AG04449 (cell line): ENCODE measurements around the gene DNAH1.

Experiments used
- CTCF ChIA-PET: fragments of 350-600 bp; formaldehyde crosslinking; extraction: SDS; loops from one replicate; lab custom pipeline; 2021; ENCODE audit warnings: antibody characterized with exemption; lab: Yijun Ruan, JAX
- POLR2A ChIA-PET: fragments of 400-600, 350-600 bp; formaldehyde crosslinking; extraction: SDS; loops from one replicate; lab custom pipeline; 2020; ENCODE audit warnings: antibody characterized with exemption, inconsistent platforms; lab: Yijun Ruan, JAX
- DNase-seq: peaks from one replicate; pipeline ENCODE4 v3.0.0-alpha.2; 2010; ENCODE audit warnings: low read depth, low spot score
- H3K4me3 ChIP-seq: 2 replicates; pipeline ENCODE4 v1.5.1; 2011; ENCODE audit warnings: low read depth, mild to moderate bottlenecking, control low read depth, low read length
- CTCF ChIP-seq: IDR thresholded peaks from one replicate; pipeline ENCODE4 v1.5.1; 2011; ENCODE audit warnings: mild to moderate bottlenecking, moderate library complexity, low read length, control low read depth, inconsistent platforms; ENCODE audit not compliant: insufficient read depth; ENCODE audit errors: missing control alignments

Gene DNAH1

GRCh38 chr3:52383446-52383845, 67.3 kb downstream of the DNAH1 start:
- TF ChIP-seq CTCF, result no peak
- no peak overlapping the region for H3K4me3 ChIP-seq
- no peak for DNase-seq
- POLR2A ChIA-PET, result no interaction called here
- CTCF ChIA-PET, result interaction anchor here (0.9 to 4.1 kb wide), 6 partner anchors 10 to 162 kb away, joined by 3 to 32 read pairs (median 4); no protein-coding TSS in a partner anchor

- H3K4me3 ChIP-seq, result no peak overlapping the region
- CTCF ChIA-PET, result interaction anchor here (0.6 to 4.1 kb wide), 16 partner anchors 11 to 163 kb away, joined by 3 to 32 read pairs (median 6); partner anchors contain the start of gene SEMA3G
- TF ChIP-seq CTCF, result no peak
- no peak for DNase-seq
- POLR2A ChIA-PET, result no interaction called here
Measured at GRCh38 chr3:52384019-52384761, 68.1 kb downstream of the DNAH1 start.

GRCh38 chr3:52385157-52385556, 69.0 kb downstream of the DNAH1 start:
- peak; percentile 70 for TF ChIP-seq CTCF
- DNase-seq, result no peak
- CTCF ChIA-PET, result interaction anchor here (0.8 to 4.1 kb wide), 16 partner anchors 8 to 164 kb away, joined by 3 to 32 read pairs (median 6); no protein-coding TSS in a partner anchor

GRCh38 chr3:52387481-52387880, 71.4 kb downstream of the DNAH1 start:
- TF ChIP-seq CTCF, result no peak
- ChIA-PET CTCF (interaction anchor here (1.0 to 1.1 kb wide), 2 partner anchors 11 to 12 kb away, joined by 3 read pairs; no protein-coding TSS in a partner anchor), POLR2A (no interaction called here)
- DNase-seq, result no peak
- H3K4me3 ChIP-seq, result no peak overlapping the region

More at GRCh38 chr3:52385157-52385556, 69.0 kb downstream of the DNAH1 start:
- POLR2A ChIA-PET, result no interaction called here
- no peak overlapping the region for H3K4me3 ChIP-seq

GRCh38 chr3:52388348-52388821, 72.3 kb downstream of the DNAH1 start:
- ChIA-PET CTCF (interaction anchor here (1.0 to 1.8 kb wide), 8 partner anchors 8 to 385 kb away, joined by 3 to 7 read pairs (median 4); no protein-coding TSS in a partner anchor), POLR2A (no interaction called here)
- no peak for DNase-seq
- TF ChIP-seq CTCF, result no peak
- H3K4me3 ChIP-seq, result no peak overlapping the region

- CTCF ChIA-PET, result interaction anchor here (0.9 to 1.8 kb wide), 10 partner anchors 9 to 385 kb away, joined by 3 to 7 read pairs (median 4); no protein-coding TSS in a partner anchor
- no peak for TF ChIP-seq CTCF
- H3K4me3 ChIP-seq, result no peak overlapping the region
- DNase-seq, result no peak
- POLR2A ChIA-PET, result no interaction called here
Measured at GRCh38 chr3:52388933-52389332, 72.8 kb downstream of the DNAH1 start.
